ENCODE data around the gene LRRC8E. TPM values are rescaled to one million over a fixed set of nuclear protein-coding genes. Genes with fewer than 3 reads are reported as not detected.
A peak's percentile ranks its signal among the peaks of the same experiment; 100 is the strongest.

The LRRC8E gene
- total and polyA plus RNA-seq, 7 donors = 0.03 to 0.26 (median 0.09) TPM; not detected in 1

DNA sequence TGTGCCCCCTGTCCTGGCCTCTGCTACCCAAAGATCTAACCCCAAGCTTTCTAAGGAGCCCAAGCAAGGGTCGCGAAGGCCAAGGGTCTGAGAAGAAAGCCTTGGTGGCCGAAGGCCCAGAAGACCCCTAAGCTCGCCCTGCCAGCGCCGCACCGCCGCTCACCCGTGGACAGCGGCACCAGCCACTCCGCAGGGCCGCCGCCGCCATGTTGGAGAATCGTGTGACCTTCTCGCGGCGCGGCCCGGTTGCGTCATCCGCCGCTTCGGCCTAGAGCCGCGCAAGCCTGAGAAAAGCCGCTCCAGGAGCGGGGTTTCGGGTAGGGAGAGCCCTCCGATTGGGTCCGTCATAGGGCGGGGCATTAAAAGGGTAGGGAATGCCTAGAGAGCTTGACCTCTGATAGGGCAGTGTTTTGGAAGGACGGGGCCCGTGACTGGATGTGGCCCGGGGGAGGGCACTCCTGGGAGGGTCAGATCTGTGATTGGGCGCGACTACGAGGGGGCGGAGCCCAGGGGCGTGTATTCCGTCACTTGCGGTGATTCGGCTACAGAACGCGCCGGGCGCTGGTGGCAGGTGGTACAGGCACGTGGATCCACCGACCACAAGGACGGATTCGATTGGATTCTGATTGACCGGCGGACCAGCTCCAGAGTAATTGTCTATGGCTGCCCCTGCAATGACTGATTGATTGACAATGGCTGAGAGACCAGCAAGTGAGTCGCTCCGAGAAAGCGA lies 55.3 kb downstream of the LRRC8E start, which contains the start of gene TIMM44:
TIMM44 (minus strand) TSS at position 223 of the 733 bp plus-strand sequence; CDS start at position 208, 15 bp downstream.
- TF ChIP-seq, protein P1, sequence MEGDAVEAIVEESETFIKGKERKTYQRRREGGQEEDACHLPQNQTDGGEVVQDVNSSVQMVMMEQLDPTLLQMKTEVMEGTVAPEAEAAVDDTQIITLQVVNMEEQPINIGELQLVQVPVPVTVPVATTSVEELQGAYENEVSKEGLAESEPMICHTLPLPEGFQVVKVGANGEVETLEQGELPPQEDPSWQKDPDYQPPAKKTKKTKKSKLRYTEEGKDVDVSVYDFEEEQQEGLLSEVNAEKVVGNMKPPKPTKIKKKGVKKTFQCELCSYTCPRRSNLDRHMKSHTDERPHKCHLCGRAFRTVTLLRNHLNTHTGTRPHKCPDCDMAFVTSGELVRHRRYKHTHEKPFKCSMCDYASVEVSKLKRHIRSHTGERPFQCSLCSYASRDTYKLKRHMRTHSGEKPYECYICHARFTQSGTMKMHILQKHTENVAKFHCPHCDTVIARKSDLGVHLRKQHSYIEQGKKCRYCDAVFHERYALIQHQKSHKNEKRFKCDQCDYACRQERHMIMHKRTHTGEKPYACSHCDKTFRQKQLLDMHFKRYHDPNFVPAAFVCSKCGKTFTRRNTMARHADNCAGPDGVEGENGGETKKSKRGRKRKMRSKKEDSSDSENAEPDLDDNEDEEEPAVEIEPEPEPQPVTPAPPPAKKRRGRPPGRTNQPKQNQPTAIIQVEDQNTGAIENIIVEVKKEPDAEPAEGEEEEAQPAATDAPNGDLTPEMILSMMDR (IDR thresholded peaks at IDR 0.05) = no peak
- DNase-seq = peak; percentile 99 to 100
- H3K9me3 ChIP-seq = no peaks in the 10 kb centered on the region
- intact Hi-C loops (cut with DNase I) = loop anchor here (1.0 to 2.0 kb wide), 2 partner anchors 60 to 309 kb away; no protein-coding TSS in a partner anchor
- peak within 1 kb of the TSS; percentile 99 for H3K4me3 ChIP-seq
- WGBS, 3 donors = 0% methylated on average over 48 to 56 of the region's 56 CpGs
- peaks cover 0 to 43% of the 10 kb centered on the region in 2 donors for H3K36me3 ChIP-seq (ENCODE audit: insufficient read depth in 1 of 2, low read depth in 1 of 2)
- peak within 1 kb of the TSS; percentile 99 for H3K27ac ChIP-seq
- H3K4me1 ChIP-seq = peaks cover 17% of the 10 kb centered on the region
- no peaks in the 10 kb centered on the region for H3K27me3 ChIP-seq (ENCODE audit: insufficient read depth in 3 of 3, low read length in 2 of 3)
- peak; percentile 97 to 98 (median 98) for ATAC-seq

DNA sequence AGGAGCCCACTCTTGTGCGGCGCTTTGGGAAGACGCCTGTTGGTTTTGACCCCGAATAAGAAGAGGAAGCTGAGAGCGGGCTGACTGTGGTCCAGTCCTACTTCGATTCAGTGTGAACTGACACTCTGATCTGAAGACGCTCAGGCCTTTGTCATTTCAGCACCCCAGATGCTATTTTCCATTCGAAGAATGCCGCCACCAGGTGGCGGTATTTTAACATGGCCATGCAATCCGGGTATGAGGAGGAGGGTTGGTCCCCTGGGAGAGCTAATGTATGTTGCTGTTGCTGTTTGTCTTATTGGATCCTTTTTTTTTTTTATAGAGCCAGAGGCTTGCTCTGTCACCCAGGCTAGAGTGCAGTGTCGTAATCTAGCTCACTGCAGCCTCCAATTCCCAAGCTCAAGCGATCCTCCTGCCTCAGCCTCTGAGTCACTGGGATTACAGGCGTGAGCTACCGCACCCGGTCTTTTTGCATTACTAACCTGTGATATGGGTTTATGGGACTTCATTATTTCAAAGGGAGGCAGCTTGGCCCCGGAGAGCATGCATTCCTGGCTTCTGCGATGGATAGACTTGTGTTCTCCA lies 56.0 kb downstream of the LRRC8E start:
- intact Hi-C loops (cut with DNase I) = loop anchor here (1.0 to 2.0 kb wide), 2 partner anchors 59 to 309 kb away; no protein-coding TSS in a partner anchor
- WGBS, 3 donors = 24 to 27% (median 26%) methylated on average over 18 of the region's 18 CpGs
- peak overlapping the region; percentile 99 for H3K27ac ChIP-seq
- peaks cover 0 to 36% of the 10 kb centered on the region in 2 donors for H3K36me3 ChIP-seq (ENCODE audit: insufficient read depth in 1 of 2, low read depth in 1 of 2)
- no peaks in the 10 kb centered on the region for H3K9me3 ChIP-seq
- H3K4me3 ChIP-seq = peak overlapping the region; percentile 99
- DNase-seq (peak; percentile 88 to 91), ATAC-seq (peak; percentile 62 to 75 (median 66))
- no peaks in the 10 kb centered on the region for H3K27me3 ChIP-seq (ENCODE audit: insufficient read depth in 3 of 3, low read length in 2 of 3)
- H3K4me1 ChIP-seq = peaks cover 17% of the 10 kb centered on the region
- TF ChIP-seq, protein P1 (IDR thresholded peaks at IDR 0.05) = peak; percentile 91

DNA sequence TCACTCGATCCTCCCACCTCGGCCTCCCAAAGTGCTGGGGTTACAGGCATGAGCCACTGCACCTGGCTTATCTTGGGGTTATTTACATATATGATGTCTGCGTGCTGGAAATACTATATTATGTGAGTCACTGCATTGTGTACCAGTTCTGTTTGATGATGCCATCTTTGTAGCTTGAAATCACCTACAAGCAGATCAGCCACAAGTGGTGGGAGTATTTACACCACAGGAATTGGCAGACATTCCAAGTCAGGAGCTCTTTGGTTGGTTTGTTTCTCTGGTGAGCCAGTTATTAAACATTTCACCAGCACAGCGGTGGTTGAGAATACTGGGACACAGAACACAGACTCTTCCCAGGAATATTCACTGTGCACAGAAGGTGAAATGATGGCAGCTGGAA lies 59.6 kb downstream of the LRRC8E start:
- no peak overlapping the region for H3K27ac ChIP-seq
- no peak overlapping the region for H3K4me3 ChIP-seq
- DNase-seq = no peak
- H3K36me3 ChIP-seq (ENCODE audit: insufficient read depth in 1 of 2, low read depth in 1 of 2) = peaks cover 0 to 3% of the 10 kb centered on the region in 2 donors
- no peaks in the 10 kb centered on the region for H3K9me3 ChIP-seq
- H3K4me1 ChIP-seq = peaks cover 18% of the 10 kb centered on the region
- WGBS, 3 donors = 94 to 96% (median 95%) methylated on average over 4 of the region's 4 CpGs
- TF ChIP-seq, protein P1 (IDR thresholded peaks at IDR 0.05) = no peak
- ATAC-seq = no peak
- H3K27me3 ChIP-seq (ENCODE audit: insufficient read depth in 3 of 3, low read length in 2 of 3) = no peaks in the 10 kb centered on the region
- intact Hi-C loops (cut with DNase I) = no loop called here

Other genes starting within 250 kb of the LRRC8E start
- gene RETN, start 219.5 kb upstream of the LRRC8E start, total RNA-seq = under 1 TPM in 2 of 4 donors, not detected in 2; 0.48 to 0.57 TPM
- 1 to 10 TPM in 2 of 3 donors, under 1 TPM in 1; 0.46 to 4.7 (median 2.1) TPM for gene RETN, start 219.5 kb upstream of the LRRC8E start, polyA plus RNA-seq
- under 1 TPM; 0.18 to 0.54 (median 0.28) TPM for gene MCEMP1, start 211.4 kb upstream of the LRRC8E start, total RNA-seq
- gene MCEMP1, start 211.4 kb upstream of the LRRC8E start, polyA plus RNA-seq = under 1 TPM in 2 of 3 donors, not detected in 1; 0.21 to 0.35 TPM
- 100 to 1,000 TPM in 3 of 4 donors, 10 to 100 TPM in 1; 83.4 to 164 (median 104) TPM for gene TRAPPC5, start 207.7 kb upstream of the LRRC8E start, total RNA-seq
- 100 to 1,000 TPM in 1 of 3 donors, 10 to 100 TPM in 2; 40.6 to 125 (median 66.8) TPM for gene TRAPPC5, start 207.7 kb upstream of the LRRC8E start, polyA plus RNA-seq
- under 1 TPM in 2 of 4 donors, not detected in 2; 0.34 to 0.54 TPM for gene FCER2, start 186.4 kb upstream of the LRRC8E start, total RNA-seq
- under 1 TPM in 2 of 3 donors, not detected in 1; 0.06 to 0.10 TPM for gene FCER2, start 186.4 kb upstream of the LRRC8E start, polyA plus RNA-seq
- gene CLEC4G, start 156.4 kb upstream of the LRRC8E start, total RNA-seq = under 1 TPM in 3 of 4 donors, not detected in 1; 0.38 to 0.69 (median 0.50) TPM
- under 1 TPM in 2 of 3 donors, not detected in 1; 0.08 to 0.14 TPM for gene CLEC4G, start 156.4 kb upstream of the LRRC8E start, polyA plus RNA-seq
- gene CD209, start 141.0 kb upstream of the LRRC8E start, total RNA-seq = 10 to 100 TPM in 1 of 4 donors, 1 to 10 TPM in 3; 2.7 to 13.8 (median 3.0) TPM
- under 1 TPM; 0.11 to 0.42 (median 0.30) TPM for gene CD209, start 141.0 kb upstream of the LRRC8E start, polyA plus RNA-seq
- gene CLEC4M, start 125.3 kb upstream of the LRRC8E start, total RNA-seq = not detected
- not detected for gene CLEC4M, start 125.3 kb upstream of the LRRC8E start, polyA plus RNA-seq
- gene EVI5L, start 58.3 kb upstream of the LRRC8E start, total RNA-seq = 10 to 100 TPM; 13.9 to 25.9 (median 22.2) TPM
- gene EVI5L, start 58.3 kb upstream of the LRRC8E start, polyA plus RNA-seq = 10 to 100 TPM in 2 of 3 donors, 1 to 10 TPM in 1; 5.8 to 10.7 (median 10.0) TPM
- not detected for gene PRR36, start 14.1 kb upstream of the LRRC8E start, total RNA-seq
- gene PRR36, start 14.1 kb upstream of the LRRC8E start, polyA plus RNA-seq = not detected
- gene MAP2K7, start 15.4 kb downstream of the LRRC8E start, total RNA-seq = 10 to 100 TPM; 42.7 to 72.5 (median 55.5) TPM
- 10 to 100 TPM; 35.4 to 43.9 (median 40.0) TPM for gene MAP2K7, start 15.4 kb downstream of the LRRC8E start, polyA plus RNA-seq
- 10 to 100 TPM in 1 of 4 donors, 1 to 10 TPM in 3; 4.5 to 13.0 (median 7.5) TPM for gene TGFBR3L, start 26.3 kb downstream of the LRRC8E start, total RNA-seq
- gene TGFBR3L, start 26.3 kb downstream of the LRRC8E start, polyA plus RNA-seq = 1 to 10 TPM; 1.2 to 1.5 (median 1.3) TPM
- 1 to 10 TPM; 4.6 to 8.7 (median 6.7) TPM for gene SNAPC2, start 31.8 kb downstream of the LRRC8E start, total RNA-seq
- 10 to 100 TPM in 2 of 3 donors, 1 to 10 TPM in 1; 8.4 to 16.0 (median 10.2) TPM for gene SNAPC2, start 31.8 kb downstream of the LRRC8E start, polyA plus RNA-seq
- gene CTXN1, start 37.6 kb downstream of the LRRC8E start, total RNA-seq = under 1 TPM in 1 of 4 donors, not detected in 3; 0.30 TPM
- gene CTXN1, start 37.6 kb downstream of the LRRC8E start, polyA plus RNA-seq = under 1 TPM in 2 of 3 donors, not detected in 1; 0.04 to 0.25 TPM
- gene TIMM44, start 55.2 kb downstream of the LRRC8E start, total RNA-seq = 10 to 100 TPM; 67.0 to 95.8 (median 80.0) TPM
- 100 to 1,000 TPM in 2 of 3 donors, 10 to 100 TPM in 1; 95.1 to 173 (median 119) TPM for gene TIMM44, start 55.2 kb downstream of the LRRC8E start, polyA plus RNA-seq
- 10 to 100 TPM; 44.5 to 57.9 (median 48.0) TPM for gene ELAVL1, start 117.1 kb downstream of the LRRC8E start, total RNA-seq
- 10 to 100 TPM; 22.3 to 41.6 (median 41.4) TPM for gene ELAVL1, start 117.1 kb downstream of the LRRC8E start, polyA plus RNA-seq
- not detected for gene CCL25, start 164.2 kb downstream of the LRRC8E start, total RNA-seq
- under 1 TPM in 1 of 3 donors, not detected in 2; 0.22 TPM for gene CCL25, start 164.2 kb downstream of the LRRC8E start, polyA plus RNA-seq